NB4 (cell line): ENCODE results near the gene REEP1.

ENCODE experiments used
- POLR2A ChIP-seq: IDR thresholded peaks from 2 replicates; pipeline ENCODE4 v1.6.1; 2011; ENCODE audit warnings: mild to moderate bottlenecking; ENCODE audit not compliant: insufficient read length; ENCODE audit errors: extremely low read depth
- TF ChIP-seq, protein P1 (sequence below): IDR thresholded peaks from one replicate; pipeline ENCODE4 v1.5.1; 2012; ENCODE audit warnings: low read depth, low read length
- TF ChIP-seq, protein P2 (sequence below): IDR thresholded peaks from 2 replicates; pipeline ENCODE4 v1.6.1; 2011; ENCODE audit warnings: low read depth, low read length

DNA sequence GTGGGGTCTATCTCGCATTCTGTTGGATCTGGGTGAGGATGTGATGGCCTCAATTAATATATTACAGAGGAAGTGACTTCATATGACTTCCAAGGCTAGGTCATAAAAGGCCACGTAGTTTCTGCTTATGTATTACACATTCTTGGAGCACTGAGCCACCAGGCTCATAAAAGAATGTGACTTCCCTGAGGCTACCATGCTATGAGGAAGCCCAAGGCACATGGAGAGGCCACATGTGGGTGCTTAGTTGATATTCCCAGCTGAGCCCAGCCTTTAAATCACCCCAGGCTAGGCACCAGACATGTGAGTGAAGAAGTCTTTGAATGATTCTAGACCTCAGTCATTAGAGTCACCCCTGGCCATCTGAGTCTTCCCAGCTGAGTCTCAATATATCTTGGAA is 13.3 kb upstream of the REEP1 start:
- TF ChIP-seq, protein P1, sequence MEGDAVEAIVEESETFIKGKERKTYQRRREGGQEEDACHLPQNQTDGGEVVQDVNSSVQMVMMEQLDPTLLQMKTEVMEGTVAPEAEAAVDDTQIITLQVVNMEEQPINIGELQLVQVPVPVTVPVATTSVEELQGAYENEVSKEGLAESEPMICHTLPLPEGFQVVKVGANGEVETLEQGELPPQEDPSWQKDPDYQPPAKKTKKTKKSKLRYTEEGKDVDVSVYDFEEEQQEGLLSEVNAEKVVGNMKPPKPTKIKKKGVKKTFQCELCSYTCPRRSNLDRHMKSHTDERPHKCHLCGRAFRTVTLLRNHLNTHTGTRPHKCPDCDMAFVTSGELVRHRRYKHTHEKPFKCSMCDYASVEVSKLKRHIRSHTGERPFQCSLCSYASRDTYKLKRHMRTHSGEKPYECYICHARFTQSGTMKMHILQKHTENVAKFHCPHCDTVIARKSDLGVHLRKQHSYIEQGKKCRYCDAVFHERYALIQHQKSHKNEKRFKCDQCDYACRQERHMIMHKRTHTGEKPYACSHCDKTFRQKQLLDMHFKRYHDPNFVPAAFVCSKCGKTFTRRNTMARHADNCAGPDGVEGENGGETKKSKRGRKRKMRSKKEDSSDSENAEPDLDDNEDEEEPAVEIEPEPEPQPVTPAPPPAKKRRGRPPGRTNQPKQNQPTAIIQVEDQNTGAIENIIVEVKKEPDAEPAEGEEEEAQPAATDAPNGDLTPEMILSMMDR = no peak
- TF ChIP-seq POLR2A = no peak
- TF ChIP-seq, protein P2, sequence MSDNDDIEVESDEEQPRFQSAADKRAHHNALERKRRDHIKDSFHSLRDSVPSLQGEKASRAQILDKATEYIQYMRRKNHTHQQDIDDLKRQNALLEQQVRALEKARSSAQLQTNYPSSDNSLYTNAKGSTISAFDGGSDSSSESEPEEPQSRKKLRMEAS = no peak
